Measurements from ENCODE around the gene TTLL10.

- TF ChIP-seq HDAC6 (IDR thresholded peaks at IDR 0.05; ENCODE audit: low read depth, low read length) (no peak), CTCF (IDR thresholded peaks at IDR 0.05; ENCODE audit: control extremely low read depth in 1 of 3, insufficient read depth in 1 of 3, low read depth in 1 of 3, low read length in 3 of 3) (no peak), EP300 (IDR thresholded peaks at IDR 0.05; ENCODE audit: borderline replicate concordance in 1 of 2, low read depth in 2 of 2, low read length in 2 of 2) (no peak), POLR2A (IDR thresholded peaks at IDR 0.05; ENCODE audit: control extremely low read depth in 1 of 2, low read depth in 2 of 2, low read length in 2 of 2) (no peak), JUND (IDR thresholded peaks at IDR 0.05; ENCODE audit: low read length) (no peak), EGR1 (IDR thresholded peaks at IDR 0.05; ENCODE audit: borderline replicate concordance, low read depth, low read length) (no peak), TAF1 (IDR thresholded peaks at IDR 0.05; ENCODE audit: low read depth, low read length) (no peak), RXRA (IDR thresholded peaks at IDR 0.05; ENCODE audit: insufficient read depth, low read depth, low read length) (no peak), TEAD4 (IDR thresholded peaks at IDR 0.05; ENCODE audit: low read depth, low read length) (no peak)
These were observed 25.6 kb upstream of the TTLL10 start for GRCh38 chr1:1148061-1148460.

Data from H1 (cell line).